Effector memory CD4-positive, alpha-beta T cell (primary cell): ENCODE results near the gene RAP1GAP.
"Not testable (repeated sequence)": the region's sequence is repeated elsewhere in the genome, so short reads cannot be mapped to it uniquely, and the experiment has no call there.

ENCODE experiments used
- DNase-seq, 3 donors: peaks; one replicate each; pipeline ENCODE4 v3.0.0-alpha.2; 2020
- H3K27ac ChIP-seq: 2 replicates; pipeline ENCODE4 v1.7.0; 2013; ENCODE audit warnings: mild to moderate bottlenecking, low read length, moderate library complexity; ENCODE audit not compliant: insufficient read depth, poor library complexity, severe bottlenecking
- H3K27me3 ChIP-seq: replicated peaks from 2 replicates; pipeline ENCODE4 v1.7.0; 2013; ENCODE audit warnings: mild to moderate bottlenecking, low read length; ENCODE audit not compliant: insufficient read depth, control insufficient read depth, poor library complexity, severe bottlenecking
- H3K36me3 ChIP-seq: 2 replicates; pipeline ENCODE4 v1.7.0; 2013; ENCODE audit warnings: mild to moderate bottlenecking, low read length, moderate library complexity; ENCODE audit not compliant: control insufficient read depth, insufficient read depth
- H3K4me1 ChIP-seq: 2 replicates; pipeline ENCODE4 v1.7.0; 2013; ENCODE audit warnings: low read length, mild to moderate bottlenecking; ENCODE audit not compliant: control insufficient read depth, insufficient read depth, poor library complexity, severe bottlenecking
- H3K4me3 ChIP-seq: 2 replicates; pipeline ENCODE4 v1.7.0; 2013; ENCODE audit warnings: low read length, low read depth, mild to moderate bottlenecking; ENCODE audit not compliant: insufficient read depth, poor library complexity, severe bottlenecking
- H3K9me3 ChIP-seq: 2 replicates; pipeline ENCODE4 v1.7.0; 2013; ENCODE audit warnings: mild to moderate bottlenecking, low read length, moderate library complexity; ENCODE audit not compliant: control insufficient read depth

The RAP1GAP gene

DNA sequence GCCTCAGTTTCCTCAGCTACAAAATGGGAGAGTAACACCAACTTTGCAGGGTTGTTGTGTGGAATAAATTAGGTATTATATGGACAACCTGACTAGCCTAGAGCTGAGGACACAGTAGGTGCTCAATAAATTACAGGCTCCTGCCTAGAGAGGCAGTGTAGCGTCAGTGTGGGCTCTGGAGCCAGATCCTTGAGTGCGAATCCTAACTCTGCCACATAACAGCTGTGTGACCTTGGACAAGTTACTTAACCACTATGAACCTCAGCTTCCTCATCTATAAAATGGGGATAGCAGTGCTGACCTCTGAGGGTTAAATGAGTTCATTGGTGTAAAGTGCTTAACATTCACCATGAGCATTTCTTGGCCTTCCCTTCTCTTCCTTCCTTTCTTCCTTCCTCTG, 33.1 kb downstream of the RAP1GAP start:
- no peaks in the 10 kb centered on the region for H3K4me1 ChIP-seq
- H3K36me3 ChIP-seq, result no peaks in the 10 kb centered on the region
- H3K27ac ChIP-seq, result no peak overlapping the region
- no peak for DNase-seq
- H3K4me3 ChIP-seq, result no peak overlapping the region
- no peaks in the 10 kb centered on the region for H3K27me3 ChIP-seq
- H3K9me3 ChIP-seq, result no peaks in the 10 kb centered on the region

DNA sequence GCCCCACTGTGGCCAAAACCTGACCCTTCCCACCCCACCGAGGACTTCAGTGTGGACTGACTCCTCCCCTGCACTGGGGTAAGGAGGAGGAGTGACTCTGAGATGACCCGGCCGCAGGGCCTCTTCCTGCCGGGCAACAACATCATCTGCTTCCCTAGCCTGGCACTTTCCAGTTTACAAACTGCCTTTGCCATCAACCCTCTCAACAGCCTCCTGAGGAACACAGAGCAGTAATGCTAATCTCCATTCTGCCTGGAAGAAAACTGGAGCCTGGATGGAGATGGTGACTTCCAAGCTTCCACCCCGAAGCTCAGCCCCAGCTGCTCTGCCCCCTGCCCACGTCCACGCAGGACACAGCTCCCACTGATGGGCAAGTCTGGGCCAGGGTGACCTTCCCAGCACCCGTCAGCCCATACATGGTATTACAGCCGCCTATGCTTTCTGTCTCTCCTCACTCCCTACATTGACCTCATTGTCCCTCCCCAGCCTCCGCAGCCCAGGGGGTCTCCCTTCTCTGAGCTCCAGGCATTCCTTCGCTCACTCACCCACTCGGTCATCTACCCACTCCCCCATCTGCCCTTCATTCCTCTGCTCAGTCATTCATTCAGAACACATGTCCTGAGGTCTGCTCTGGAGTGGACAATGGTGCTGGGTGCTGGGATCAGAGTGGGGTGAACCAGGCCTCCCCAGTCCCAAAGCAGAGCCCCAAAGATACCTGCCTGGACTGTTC, 34.2 kb downstream of the RAP1GAP start:
- Histone ChIP-seq H3K27me3 (no peaks in the 10 kb centered on the region), H3K4me3 (no peak overlapping the region), H3K27ac (no peak overlapping the region), H3K9me3 (no peaks in the 10 kb centered on the region), H3K36me3 (no peaks in the 10 kb centered on the region), H3K4me1 (no peaks in the 10 kb centered on the region)
- no peak for DNase-seq

GRCh38 chr1:21633992-21634805, 35.0 kb downstream of the RAP1GAP start:
- H3K27ac ChIP-seq, result no peak overlapping the region
- H3K36me3 ChIP-seq, result no peaks in the 10 kb centered on the region
- no peak for DNase-seq
- no peaks in the 10 kb centered on the region for H3K4me1 ChIP-seq
- H3K4me3 ChIP-seq, result no peak overlapping the region
- no peaks in the 10 kb centered on the region for H3K9me3 ChIP-seq
- no peaks in the 10 kb centered on the region for H3K27me3 ChIP-seq

GRCh38 chr1:21633141-21633755, 35.9 kb downstream of the RAP1GAP start:
- no peaks in the 10 kb centered on the region for H3K9me3 ChIP-seq
- no peak overlapping the region for H3K4me3 ChIP-seq
- DNase-seq, result no peak
- H3K4me1 ChIP-seq, result no peaks in the 10 kb centered on the region
- no peaks in the 10 kb centered on the region for H3K27me3 ChIP-seq
- H3K27ac ChIP-seq, result no peak overlapping the region
- no peaks in the 10 kb centered on the region for H3K36me3 ChIP-seq

DNA sequence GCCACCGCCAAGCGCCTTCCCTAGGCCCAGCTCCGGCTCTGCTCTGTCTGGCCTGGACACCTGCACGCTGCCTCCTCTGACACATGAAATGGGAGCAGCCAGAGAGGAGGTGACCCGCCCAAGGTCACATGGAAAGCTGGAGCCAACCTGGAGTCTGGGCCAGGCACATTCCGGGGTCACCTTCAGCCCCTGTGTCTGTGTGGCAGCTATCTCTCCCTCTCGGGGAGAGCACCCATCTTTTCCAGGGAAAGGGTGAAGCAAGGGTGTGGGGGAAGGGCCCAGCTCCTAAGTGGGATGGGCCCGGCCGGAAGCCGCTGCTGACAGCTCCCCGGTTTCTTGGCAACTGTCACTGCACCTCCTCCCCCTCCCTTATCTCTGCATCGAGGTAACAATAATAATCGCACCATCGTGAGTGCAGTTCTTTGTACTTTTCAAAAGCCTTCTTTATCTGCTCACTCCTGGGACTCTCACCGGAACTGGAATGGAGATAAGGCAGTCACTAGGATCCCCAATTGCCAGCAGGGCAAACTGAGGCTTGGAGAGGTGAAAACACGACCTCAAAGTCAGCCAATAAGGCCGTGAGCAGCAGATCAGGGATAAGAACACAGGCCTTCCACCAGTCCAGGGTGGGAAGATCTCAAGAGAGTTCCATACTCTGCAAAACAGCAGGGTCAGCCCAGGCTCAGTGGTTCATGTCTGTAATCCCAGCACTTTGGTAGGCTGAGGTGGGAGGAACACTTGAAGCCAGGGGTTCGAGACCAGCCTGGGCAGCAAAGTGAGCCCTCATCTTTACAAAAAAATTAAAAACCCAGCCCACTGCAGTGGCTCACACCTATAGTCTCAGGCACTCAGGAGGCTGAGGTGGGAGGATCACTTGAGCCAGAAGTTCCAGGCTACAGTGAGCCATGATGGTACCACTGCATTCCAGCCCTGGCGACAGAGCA, 36.9 kb downstream of the RAP1GAP start:
- Histone ChIP-seq H3K9me3 (no peaks in the 10 kb centered on the region), H3K27me3 (no peaks in the 10 kb centered on the region), H3K4me1 (no peaks in the 10 kb centered on the region), H3K36me3 (no peaks in the 10 kb centered on the region), H3K4me3 (no peak overlapping the region), H3K27ac (no peak overlapping the region)
- no peak for DNase-seq

DNA sequence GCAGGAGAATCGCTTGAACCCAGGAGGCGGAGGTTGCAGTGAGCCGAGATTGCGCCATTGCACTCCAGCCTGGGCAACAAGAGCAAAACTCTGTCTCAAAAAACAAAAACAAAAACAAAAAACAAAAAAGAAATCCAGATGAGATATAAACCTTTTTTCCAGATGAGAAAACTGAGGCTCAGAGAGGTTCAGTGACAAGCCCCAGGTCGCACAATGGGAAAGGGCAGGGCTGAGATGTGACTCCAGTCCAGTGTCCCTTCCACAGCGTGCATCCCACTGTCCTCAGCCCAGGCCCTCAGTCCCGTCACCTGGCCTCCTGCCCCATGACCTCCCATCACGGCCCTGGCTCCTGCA, 37.6 kb downstream of the RAP1GAP start:
- H3K4me1 ChIP-seq, H3K9me3 ChIP-seq, DNase-seq, H3K27me3 ChIP-seq, H3K27ac ChIP-seq, H3K36me3 ChIP-seq, H3K4me3 ChIP-seq: not testable (repeated sequence)

- H3K27ac ChIP-seq, result no peak overlapping the region
- H3K36me3 ChIP-seq, result no peaks in the 10 kb centered on the region
- H3K4me3 ChIP-seq, result no peak overlapping the region
- no peak for DNase-seq
- no peaks in the 10 kb centered on the region for H3K27me3 ChIP-seq
- H3K9me3 ChIP-seq, result no peaks in the 10 kb centered on the region
- H3K4me1 ChIP-seq, result no peaks in the 10 kb centered on the region
Observed at GRCh38 chr1:21630571-21631343, 38.4 kb downstream of the RAP1GAP start.

- H3K9me3 ChIP-seq, result no peaks in the 10 kb centered on the region
- DNase-seq, result no peak
Observed at GRCh38 chr1:21629971-21630370, 39.2 kb downstream of the RAP1GAP start.

GRCh38 chr1:21628798-21629393, 40.3 kb downstream of the RAP1GAP start:
- Histone ChIP-seq H3K4me3 (no peak overlapping the region), H3K27me3 (no peaks in the 10 kb centered on the region), H3K9me3 (no peaks in the 10 kb centered on the region), H3K36me3 (no peaks in the 10 kb centered on the region), H3K4me1 (no peaks in the 10 kb centered on the region), H3K27ac (no peak overlapping the region)
- no peak for DNase-seq

More at GRCh38 chr1:21629971-21630370, 39.2 kb downstream of the RAP1GAP start:
- Histone ChIP-seq H3K4me1 (no peaks in the 10 kb centered on the region), H3K36me3 (no peaks in the 10 kb centered on the region), H3K27ac (no peak overlapping the region), H3K27me3 (no peaks in the 10 kb centered on the region), H3K4me3 (no peak overlapping the region)
